Measurements from ENCODE around the gene ADGRA3.

GRCh38 chr4:22508376-22508775 lies 7.5 kb downstream of the ADGRA3 start:
- TF ChIP-seq, protein P1, sequence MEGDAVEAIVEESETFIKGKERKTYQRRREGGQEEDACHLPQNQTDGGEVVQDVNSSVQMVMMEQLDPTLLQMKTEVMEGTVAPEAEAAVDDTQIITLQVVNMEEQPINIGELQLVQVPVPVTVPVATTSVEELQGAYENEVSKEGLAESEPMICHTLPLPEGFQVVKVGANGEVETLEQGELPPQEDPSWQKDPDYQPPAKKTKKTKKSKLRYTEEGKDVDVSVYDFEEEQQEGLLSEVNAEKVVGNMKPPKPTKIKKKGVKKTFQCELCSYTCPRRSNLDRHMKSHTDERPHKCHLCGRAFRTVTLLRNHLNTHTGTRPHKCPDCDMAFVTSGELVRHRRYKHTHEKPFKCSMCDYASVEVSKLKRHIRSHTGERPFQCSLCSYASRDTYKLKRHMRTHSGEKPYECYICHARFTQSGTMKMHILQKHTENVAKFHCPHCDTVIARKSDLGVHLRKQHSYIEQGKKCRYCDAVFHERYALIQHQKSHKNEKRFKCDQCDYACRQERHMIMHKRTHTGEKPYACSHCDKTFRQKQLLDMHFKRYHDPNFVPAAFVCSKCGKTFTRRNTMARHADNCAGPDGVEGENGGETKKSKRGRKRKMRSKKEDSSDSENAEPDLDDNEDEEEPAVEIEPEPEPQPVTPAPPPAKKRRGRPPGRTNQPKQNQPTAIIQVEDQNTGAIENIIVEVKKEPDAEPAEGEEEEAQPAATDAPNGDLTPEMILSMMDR (IDR thresholded peaks at IDR 0.05) = no peak
- TF ChIP-seq POLR2A (IDR thresholded peaks at IDR 0.05) = no peak
